Measurements from ENCODE around the gene ATRNL1.
"Not testable (repeated sequence)": the region's sequence is repeated elsewhere in the genome, so short reads cannot be mapped to it uniquely, and the experiment has no call there.

Gene ATRNL1

DNA sequence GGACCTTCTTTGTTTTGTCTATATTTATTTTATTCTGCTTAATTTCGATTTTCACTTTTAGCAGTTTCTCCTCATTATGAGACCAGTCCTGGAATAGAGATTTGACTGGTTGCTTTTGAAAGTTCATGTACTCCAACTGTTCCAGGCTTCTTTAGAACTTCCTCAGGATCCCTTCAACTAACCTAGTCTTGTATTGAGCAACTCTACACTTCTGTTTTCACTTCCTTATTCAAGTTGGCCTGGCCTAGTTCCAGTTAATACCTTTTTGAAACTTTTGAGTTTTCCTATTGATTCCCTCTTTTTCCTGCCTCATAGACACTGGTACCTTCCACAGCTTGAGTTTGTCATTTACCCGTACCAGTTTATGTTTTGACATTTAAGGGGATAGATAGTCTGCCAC is 421.7 kb downstream of the ATRNL1 start:
- Histone ChIP-seq H3K9me3 (ENCODE audit: control extremely low read depth in 1 of 5, control insufficient read depth in 4 of 5, insufficient read depth in 2 of 5, low read depth in 1 of 5, low read length in 4 of 5) (no peaks in the 10 kb centered on the region), H3K4me3 (ENCODE audit: control insufficient read depth in 1 of 7, extremely low read depth in 1 of 7, insufficient read depth in 4 of 7, low read depth in 2 of 7, low read length in 6 of 7) (no peak overlapping the region), H3K27me3 (replicated peaks in 2 of 5; ENCODE audit: control insufficient read depth in 4 of 5, insufficient read depth in 5 of 5, low read length in 4 of 5) (no peaks in the 10 kb centered on the region), H3K4me1 (ENCODE audit: control extremely low read depth in 1 of 4, control insufficient read depth in 4 of 4, insufficient read depth in 4 of 4, low read length in 3 of 4) (no peaks in the 10 kb centered on the region), H3K36me3 (ENCODE audit: control insufficient read depth in 4 of 4, insufficient read depth in 4 of 4, low read length in 3 of 4) (no peaks in the 10 kb centered on the region), H3K27ac (ENCODE audit: insufficient read depth in 1 of 2, low read depth in 1 of 2, low read length in 2 of 2, poor library complexity in 1 of 2, severe bottlenecking in 2 of 2) (no peak overlapping the region)
- DNase-seq = no peak
- ChIA-PET POLR2A (no interaction called here), CTCF (no interaction called here)
- no CpG with 5 or more reads among the region's 2 CpGs for WGBS (ENCODE audit: insufficient coverage)

DNA sequence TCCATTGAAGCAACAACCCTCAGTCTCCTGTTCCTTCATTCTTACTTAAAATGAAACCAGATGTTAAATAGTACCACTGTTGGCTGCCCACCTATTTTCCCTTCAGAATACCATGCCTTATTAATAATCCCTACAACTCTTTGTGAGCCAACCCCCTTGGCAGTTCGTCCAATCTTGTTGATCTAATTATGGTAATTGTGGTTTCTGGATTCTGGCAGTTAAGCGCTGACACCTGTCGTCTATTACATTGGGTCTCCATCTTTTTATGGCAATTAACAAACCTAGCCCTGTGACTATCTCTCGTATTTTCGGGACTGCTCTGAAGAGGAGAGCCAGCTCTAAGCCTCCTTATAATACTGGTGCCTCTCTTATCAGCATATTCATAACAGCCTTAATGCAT is 432.0 kb downstream of the ATRNL1 start:
- CTCF ChIA-PET = no interaction called here
- Histone ChIP-seq H3K4me3 (ENCODE audit: control insufficient read depth in 1 of 7, extremely low read depth in 1 of 7, insufficient read depth in 4 of 7, low read depth in 2 of 7, low read length in 6 of 7) (no peak overlapping the region), H3K27ac (ENCODE audit: insufficient read depth in 1 of 2, low read depth in 1 of 2, low read length in 2 of 2, poor library complexity in 1 of 2, severe bottlenecking in 2 of 2) (no peak overlapping the region), H3K27me3 (replicated peaks in 2 of 5; ENCODE audit: control insufficient read depth in 4 of 5, insufficient read depth in 5 of 5, low read length in 4 of 5) (no peaks in the 10 kb centered on the region), H3K36me3 (ENCODE audit: control insufficient read depth in 4 of 4, insufficient read depth in 4 of 4, low read length in 3 of 4) (no peaks in the 10 kb centered on the region), H3K9me3 (ENCODE audit: control extremely low read depth in 1 of 5, control insufficient read depth in 4 of 5, insufficient read depth in 2 of 5, low read depth in 1 of 5, low read length in 4 of 5) (peaks cover 0 to 4% (median 1%) of the 10 kb centered on the region in 5 experiments), H3K4me1 (ENCODE audit: control extremely low read depth in 1 of 4, control insufficient read depth in 4 of 4, insufficient read depth in 4 of 4, low read length in 3 of 4) (no peaks in the 10 kb centered on the region)
- POLR2A ChIA-PET = no interaction called here
- no peak for DNase-seq
- 89% methylated on average over 4 of the region's 5 CpGs for WGBS (ENCODE audit: insufficient coverage)

DNA sequence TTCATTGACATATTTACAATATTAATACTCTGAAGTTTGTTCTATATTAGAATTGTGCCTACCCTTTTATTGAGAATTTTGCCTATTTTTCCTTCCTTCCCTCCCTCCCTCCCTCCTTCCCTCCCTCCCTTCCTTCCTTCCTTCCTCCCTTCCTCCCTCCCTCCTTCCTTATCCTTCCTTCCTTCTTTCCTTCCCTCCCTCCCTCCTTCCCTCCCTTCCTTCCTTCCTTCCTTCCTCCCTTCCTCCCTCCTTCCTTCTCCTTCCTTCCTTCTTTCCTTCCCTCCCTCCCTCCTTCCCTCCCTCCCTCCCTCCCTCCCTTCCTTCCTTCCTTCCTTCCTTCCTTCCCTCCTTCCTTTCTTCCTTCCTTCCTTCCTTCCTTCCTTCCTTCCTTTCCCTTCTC is 434.5 kb downstream of the ATRNL1 start:
- H3K9me3 ChIP-seq (ENCODE audit: control extremely low read depth in 1 of 5, control insufficient read depth in 4 of 5, insufficient read depth in 2 of 5, low read depth in 1 of 5, low read length in 4 of 5); H3K36me3 ChIP-seq (ENCODE audit: control insufficient read depth in 4 of 4, insufficient read depth in 4 of 4, low read length in 3 of 4); H3K27ac ChIP-seq (ENCODE audit: insufficient read depth in 1 of 2, low read depth in 1 of 2, low read length in 2 of 2, poor library complexity in 1 of 2, severe bottlenecking in 2 of 2); POLR2A ChIA-PET; DNase-seq; CTCF ChIA-PET; H3K4me3 ChIP-seq (ENCODE audit: control insufficient read depth in 1 of 7, extremely low read depth in 1 of 7, insufficient read depth in 4 of 7, low read depth in 2 of 7, low read length in 6 of 7); H3K27me3 ChIP-seq (replicated peaks in 2 of 5; ENCODE audit: control insufficient read depth in 4 of 5, insufficient read depth in 5 of 5, low read length in 4 of 5); H3K4me1 ChIP-seq (ENCODE audit: control extremely low read depth in 1 of 4, control insufficient read depth in 4 of 4, insufficient read depth in 4 of 4, low read length in 3 of 4): not testable (repeated sequence)

DNA sequence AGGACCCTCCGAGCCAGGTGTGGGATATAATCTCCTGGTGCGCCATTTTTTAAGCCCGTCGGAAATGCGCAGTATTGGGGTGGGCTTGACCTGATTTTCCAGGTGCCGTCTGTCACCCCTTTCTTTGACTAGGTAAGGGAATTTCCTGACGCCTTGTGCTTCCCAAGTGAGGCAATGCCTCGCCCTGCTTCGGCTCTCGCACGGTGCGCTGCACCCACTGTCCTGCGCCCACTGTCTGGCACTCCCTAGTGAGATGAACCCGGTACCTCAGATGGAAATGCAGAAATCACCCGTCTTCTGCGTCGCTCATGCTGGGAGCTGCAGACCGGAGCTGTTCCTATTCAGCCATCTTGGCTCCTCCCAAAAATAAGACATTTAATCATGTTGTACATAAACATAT is 443.2 kb downstream of the ATRNL1 start:
- DNase-seq; H3K4me1 ChIP-seq (ENCODE audit: control extremely low read depth in 1 of 4, control insufficient read depth in 4 of 4, insufficient read depth in 4 of 4, low read length in 3 of 4); POLR2A ChIA-PET; CTCF ChIA-PET; H3K4me3 ChIP-seq (ENCODE audit: control insufficient read depth in 1 of 7, extremely low read depth in 1 of 7, insufficient read depth in 4 of 7, low read depth in 2 of 7, low read length in 6 of 7); H3K27ac ChIP-seq (ENCODE audit: insufficient read depth in 1 of 2, low read depth in 1 of 2, low read length in 2 of 2, poor library complexity in 1 of 2, severe bottlenecking in 2 of 2); H3K27me3 ChIP-seq (replicated peaks in 2 of 5; ENCODE audit: control insufficient read depth in 4 of 5, insufficient read depth in 5 of 5, low read length in 4 of 5); H3K9me3 ChIP-seq (ENCODE audit: control extremely low read depth in 1 of 5, control insufficient read depth in 4 of 5, insufficient read depth in 2 of 5, low read depth in 1 of 5, low read length in 4 of 5); H3K36me3 ChIP-seq (ENCODE audit: control insufficient read depth in 4 of 4, insufficient read depth in 4 of 4, low read length in 3 of 4): not testable (repeated sequence)
- 94% methylated on average over 5 of the region's 18 CpGs for WGBS (ENCODE audit: insufficient coverage)

DNA sequence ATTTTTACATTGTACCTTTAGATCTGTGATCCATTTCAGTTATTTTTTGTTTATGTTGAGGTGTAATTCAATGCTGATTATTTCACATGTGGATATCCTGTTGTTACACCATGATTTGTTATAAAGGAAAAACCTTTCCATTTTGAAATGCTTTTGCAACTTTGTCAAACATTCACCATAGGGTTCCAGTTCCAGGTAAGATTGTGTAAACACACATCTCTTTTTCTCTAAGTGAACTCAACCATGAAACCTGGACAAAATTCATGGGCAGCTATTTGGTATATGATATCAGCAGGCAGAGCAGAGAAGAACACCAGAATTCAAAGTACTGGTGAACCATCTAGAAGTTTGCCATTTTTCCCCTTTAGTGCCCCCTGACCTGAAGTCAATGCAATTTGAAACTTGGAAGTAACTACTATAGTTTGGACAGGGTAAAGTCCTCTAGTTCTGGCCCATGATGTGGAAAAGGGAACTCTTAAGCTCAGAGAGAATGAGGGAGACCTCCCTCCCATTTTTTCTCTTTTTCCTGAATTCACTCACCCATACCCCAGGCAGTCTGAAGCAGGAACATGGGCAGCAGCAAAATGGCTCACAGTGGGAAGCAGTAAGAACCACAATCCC is 446.1 kb downstream of the ATRNL1 start:
- POLR2A ChIA-PET = interaction anchor here (0.7 kb wide), 1 partner anchor 129 kb away, joined by 5 read pairs; no protein-coding TSS in a partner anchor

DNA sequence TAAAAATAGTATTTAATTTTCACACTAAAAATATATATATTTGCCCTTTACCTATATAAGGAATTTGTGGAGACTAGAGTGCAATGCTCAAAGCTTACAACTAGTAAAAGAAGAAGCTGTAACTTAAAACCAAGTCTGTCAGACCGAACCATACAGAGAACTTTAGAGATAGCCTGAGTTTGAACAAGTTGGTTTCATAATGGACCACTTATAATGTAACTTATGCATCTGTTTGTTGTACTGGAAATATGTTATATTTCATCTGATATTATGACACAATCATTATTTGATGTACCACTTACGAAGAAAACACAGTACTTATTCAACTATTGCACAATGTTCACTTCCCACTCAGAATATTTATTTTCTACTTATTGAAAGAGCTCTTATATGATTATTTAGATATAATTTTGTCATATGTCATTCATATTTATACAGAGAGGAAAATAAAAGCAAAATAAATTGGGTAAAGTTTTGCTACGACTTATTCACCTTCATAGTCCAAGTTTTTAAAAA is 462.8 kb downstream of the ATRNL1 start:
- POLR2A ChIA-PET = no interaction called here
- H3K27me3 ChIP-seq (replicated peaks in 2 of 5; ENCODE audit: control insufficient read depth in 4 of 5, insufficient read depth in 5 of 5, low read length in 4 of 5) = no peaks in the 10 kb centered on the region
- CTCF ChIA-PET = no interaction called here

More for the DNA sequence above, 446.1 kb downstream of the ATRNL1 start:
- CTCF ChIA-PET = no interaction called here
- DNase-seq = no peak
- Histone ChIP-seq H3K36me3 (ENCODE audit: control insufficient read depth in 4 of 4, insufficient read depth in 4 of 4, low read length in 3 of 4) (no peaks in the 10 kb centered on the region), H3K27ac (ENCODE audit: insufficient read depth in 1 of 2, low read depth in 1 of 2, low read length in 2 of 2, poor library complexity in 1 of 2, severe bottlenecking in 2 of 2) (no peak overlapping the region), H3K27me3 (replicated peaks in 2 of 5; ENCODE audit: control insufficient read depth in 4 of 5, insufficient read depth in 5 of 5, low read length in 4 of 5) (no peaks in the 10 kb centered on the region), H3K9me3 (ENCODE audit: control extremely low read depth in 1 of 5, control insufficient read depth in 4 of 5, insufficient read depth in 2 of 5, low read depth in 1 of 5, low read length in 4 of 5) (peaks cover 0 to 5% (median 0%) of the 10 kb centered on the region in 5 experiments), H3K4me3 (ENCODE audit: control insufficient read depth in 1 of 7, extremely low read depth in 1 of 7, insufficient read depth in 4 of 7, low read depth in 2 of 7, low read length in 6 of 7) (no peak overlapping the region), H3K4me1 (ENCODE audit: control extremely low read depth in 1 of 4, control insufficient read depth in 4 of 4, insufficient read depth in 4 of 4, low read length in 3 of 4) (no peaks in the 10 kb centered on the region)

DNA sequence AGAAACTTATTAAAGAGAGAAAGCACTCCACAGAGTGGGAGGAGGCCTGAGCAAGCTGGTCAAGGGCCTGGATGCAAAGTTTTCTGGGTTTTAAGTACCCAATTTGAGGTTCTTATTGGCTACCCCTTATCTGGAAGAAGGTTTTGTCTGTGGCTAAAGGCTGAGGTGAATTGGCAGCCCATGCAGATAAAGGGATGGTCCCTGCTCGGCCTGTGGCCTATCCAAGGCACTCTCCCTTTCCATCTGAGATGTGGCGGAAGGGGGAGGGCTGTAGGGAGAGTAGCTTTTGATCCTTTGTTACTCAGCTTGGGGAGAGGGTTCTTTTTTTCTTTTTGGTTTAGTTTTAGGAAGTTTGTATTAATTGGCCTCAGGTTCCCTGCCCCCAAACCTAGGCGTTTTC is 465.1 kb downstream of the ATRNL1 start:
- Histone ChIP-seq H3K27me3 (replicated peaks in 2 of 5; ENCODE audit: control insufficient read depth in 4 of 5, insufficient read depth in 5 of 5, low read length in 4 of 5) (no peaks in the 10 kb centered on the region), H3K4me1 (ENCODE audit: control extremely low read depth in 1 of 4, control insufficient read depth in 4 of 4, insufficient read depth in 4 of 4, low read length in 3 of 4) (no peaks in the 10 kb centered on the region), H3K9me3 (ENCODE audit: control extremely low read depth in 1 of 5, control insufficient read depth in 4 of 5, insufficient read depth in 2 of 5, low read depth in 1 of 5, low read length in 4 of 5) (no peaks in the 10 kb centered on the region), H3K36me3 (ENCODE audit: control insufficient read depth in 4 of 4, insufficient read depth in 4 of 4, low read length in 3 of 4) (no peaks in the 10 kb centered on the region), H3K27ac (ENCODE audit: insufficient read depth in 1 of 2, low read depth in 1 of 2, low read length in 2 of 2, poor library complexity in 1 of 2, severe bottlenecking in 2 of 2) (no peak overlapping the region), H3K4me3 (ENCODE audit: control insufficient read depth in 1 of 7, extremely low read depth in 1 of 7, insufficient read depth in 4 of 7, low read depth in 2 of 7, low read length in 6 of 7) (no peak overlapping the region)
- CTCF ChIA-PET = no interaction called here
- 60% methylated on average over 2 of the region's 3 CpGs for WGBS (ENCODE audit: insufficient coverage)
- DNase-seq = no peak
- POLR2A ChIA-PET = no interaction called here

More for the DNA sequence above, 462.8 kb downstream of the ATRNL1 start:
- Histone ChIP-seq H3K4me1 (ENCODE audit: control extremely low read depth in 1 of 4, control insufficient read depth in 4 of 4, insufficient read depth in 4 of 4, low read length in 3 of 4) (no peaks in the 10 kb centered on the region), H3K36me3 (ENCODE audit: control insufficient read depth in 4 of 4, insufficient read depth in 4 of 4, low read length in 3 of 4) (no peaks in the 10 kb centered on the region), H3K9me3 (ENCODE audit: control extremely low read depth in 1 of 5, control insufficient read depth in 4 of 5, insufficient read depth in 2 of 5, low read depth in 1 of 5, low read length in 4 of 5) (no peaks in the 10 kb centered on the region), H3K27ac (ENCODE audit: insufficient read depth in 1 of 2, low read depth in 1 of 2, low read length in 2 of 2, poor library complexity in 1 of 2, severe bottlenecking in 2 of 2) (no peak overlapping the region), H3K4me3 (ENCODE audit: control insufficient read depth in 1 of 7, extremely low read depth in 1 of 7, insufficient read depth in 4 of 7, low read depth in 2 of 7, low read length in 6 of 7) (no peak overlapping the region)
- WGBS (ENCODE audit: insufficient coverage) = no CpG with 5 or more reads among the region's 3 CpGs
- no peak for DNase-seq

All from common myeloid progenitor, CD34-positive (primary cell).